GM19035 (cell line): ENCODE measurements around the gene JTB.
A peak's percentile ranks its signal among the peaks of the same experiment; 100 is the strongest.
"Not testable (repeated sequence)": the region's sequence is repeated elsewhere in the genome, so short reads cannot be mapped to it uniquely, and the experiment has no call there.

ENCODE experiments used
- ATAC-seq: cut with Tn5 transposase; IDR thresholded peaks from one replicate; pipeline ENCODE4 v1.9.1; 2021; ENCODE audit not compliant: unreplicated experiment

The JTB gene

GRCh38 chr1:153979091-153979490 lies 1.6 kb upstream of the JTB start:
- ATAC-seq: not testable (repeated sequence)

- no peak for ATAC-seq
Observed at GRCh38 chr1:153978274-153978909, 918 bp upstream of the JTB start.

GRCh38 chr1:153976819-153977249 lies 640 bp downstream of the JTB start:
- ATAC-seq: no peak

- ATAC-seq: no peak
Observed at GRCh38 chr1:153973525-153973924, 3.9 kb downstream of the JTB start.

GRCh38 chr1:153973071-153973470 lies 4.4 kb downstream of the JTB start:
- ATAC-seq: no peak

- no peak for ATAC-seq
Observed at GRCh38 chr1:153970346-153970745, 7.1 kb downstream of the JTB start.

GRCh38 chr1:153968972-153969371 lies 8.5 kb downstream of the JTB start:
- no peak for ATAC-seq

- ATAC-seq: no peak
Observed at GRCh38 chr1:153968408-153968807, 9.1 kb downstream of the JTB start.

- no peak for ATAC-seq
Observed at GRCh38 chr1:153968000-153968363, 9.5 kb downstream of the JTB start.

GRCh38 chr1:153967107-153967999 lies 10.1 kb downstream of the JTB start, which contains the start of gene CREB3L4:
Gene CREB3L4, plus strand, starts transcription at chr1:153967902. Its CDS starts 624 bp downstream, at chr1:153968526.
- peak; percentile 74 for ATAC-seq

- peak; percentile 2 for ATAC-seq
Observed at GRCh38 chr1:153963850-153964331, 13.6 kb downstream of the JTB start.

GRCh38 chr1:153963030-153963849 lies 14.2 kb downstream of the JTB start, which contains the start of gene SLC39A1:
Gene SLC39A1, minus strand, starts transcription at chr1:153963537. Its CDS starts 822 bp downstream, at chr1:153962715.
- ATAC-seq: peak; percentile 48

- no peak for ATAC-seq
Observed at GRCh38 chr1:153962088-153963029, 15.1 kb downstream of the JTB start.

- no peak for ATAC-seq
Observed at GRCh38 chr1:153961421-153961820, 16.1 kb downstream of the JTB start.

- no peak for ATAC-seq
Observed at GRCh38 chr1:153960206-153960605, 17.3 kb downstream of the JTB start.

- no peak for ATAC-seq
Observed at GRCh38 chr1:153959454-153959853, 18.0 kb downstream of the JTB start.

GRCh38 chr1:153958961-153959260 lies 18.6 kb downstream of the JTB start:
- no peak for ATAC-seq

- peak; percentile 77 for ATAC-seq
Observed at GRCh38 chr1:153958111-153958960, 19.1 kb downstream of the JTB start, which contains the start of gene CRTC2. Gene CRTC2, minus strand, starts transcription at chr1:153958612. Its CDS starts 115 bp downstream, at chr1:153958497.

- peak; percentile 17 for ATAC-seq
Observed at GRCh38 chr1:153957744-153958110, 19.7 kb downstream of the JTB start.
